Fibroblast of the aortic adventitia (primary cell): ENCODE measurements around the gene KRT28. TPM values are rescaled to one million over a fixed set of nuclear protein-coding genes. Genes with fewer than 3 reads are reported as not detected.
A peak's percentile ranks its signal among the peaks of the same experiment; 100 is the strongest.

Experiments used
- DNase-seq: peaks from one replicate; pipeline ENCODE4 v3.0.0-alpha.2; 2010; ENCODE audit warnings: low read depth
- H3K4me3 ChIP-seq: 2 replicates; pipeline ENCODE4 v1.5.1; 2011; ENCODE audit warnings: low read depth, mild to moderate bottlenecking, control low read depth, low read length, moderate library complexity
- CTCF ChIP-seq: IDR thresholded peaks from 2 replicates; pipeline ENCODE4 v1.5.1; 2011; ENCODE audit warnings: mild to moderate bottlenecking, low read length, control low read depth, inconsistent platforms; ENCODE audit not compliant: insufficient read depth
- total RNA-seq: library from RNA; depleted of rRNA; stranded (reverse); fragments of >200 nt; gene quantifications from 2 replicates; pipeline ENCODE4 v1.2.3, GENCODE V29; 2012; ENCODE audit warnings: low replicate concordance

KRT28 gene
- total RNA-seq, 1 donor: not detected

GRCh38 chr17:40827746-40828453 lies 28.1 kb upstream of the KRT28 start:
- no peak overlapping the region for H3K4me3 ChIP-seq
- no peak for TF ChIP-seq CTCF
- peak; percentile 73 for DNase-seq

GRCh38 chr17:40825599-40825998 lies 25.8 kb upstream of the KRT28 start:
- H3K4me3 ChIP-seq: no peak overlapping the region
- no peak for TF ChIP-seq CTCF
- no peak for DNase-seq

DNA sequence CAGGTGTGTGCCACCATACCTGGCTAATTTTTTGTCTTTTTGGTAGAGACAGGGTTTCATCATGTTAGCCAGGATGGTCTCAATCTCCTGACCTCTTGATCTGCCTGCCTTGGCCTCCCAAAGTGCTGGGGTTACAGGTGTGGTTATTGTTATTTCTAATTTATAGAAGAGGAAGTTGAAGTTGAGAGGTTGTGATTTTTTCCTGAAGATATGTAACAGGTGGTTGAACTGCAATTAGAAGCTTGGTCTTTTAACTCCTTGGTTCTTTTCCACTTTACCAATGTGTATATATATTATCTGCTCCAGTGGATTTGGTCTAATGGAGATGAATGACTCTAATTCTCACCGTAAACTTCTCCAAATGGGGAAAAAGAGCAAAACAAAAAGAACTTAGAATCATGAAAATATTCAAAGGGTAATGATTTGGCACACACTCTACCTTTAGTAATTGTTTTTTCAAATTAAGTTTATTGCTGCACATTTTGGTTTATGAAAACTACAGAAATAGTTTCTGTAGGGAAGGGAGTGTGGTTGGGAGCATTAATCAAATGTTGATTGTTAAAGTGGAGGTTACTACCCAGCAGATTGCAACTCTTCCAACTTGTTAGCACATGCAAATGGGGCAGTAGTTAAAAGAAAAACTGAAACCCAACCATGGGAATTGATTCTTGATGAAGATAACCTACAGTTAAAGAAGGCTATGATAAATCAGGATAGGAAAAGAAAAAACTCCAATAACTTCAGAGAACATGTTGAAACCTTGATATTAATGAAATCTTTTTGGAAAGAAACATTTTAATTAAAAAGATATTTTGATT lies 24.5 kb upstream of the KRT28 start:
- H3K4me3 ChIP-seq: no peak overlapping the region
- no peak for TF ChIP-seq CTCF
- DNase-seq: no peak

DNA sequence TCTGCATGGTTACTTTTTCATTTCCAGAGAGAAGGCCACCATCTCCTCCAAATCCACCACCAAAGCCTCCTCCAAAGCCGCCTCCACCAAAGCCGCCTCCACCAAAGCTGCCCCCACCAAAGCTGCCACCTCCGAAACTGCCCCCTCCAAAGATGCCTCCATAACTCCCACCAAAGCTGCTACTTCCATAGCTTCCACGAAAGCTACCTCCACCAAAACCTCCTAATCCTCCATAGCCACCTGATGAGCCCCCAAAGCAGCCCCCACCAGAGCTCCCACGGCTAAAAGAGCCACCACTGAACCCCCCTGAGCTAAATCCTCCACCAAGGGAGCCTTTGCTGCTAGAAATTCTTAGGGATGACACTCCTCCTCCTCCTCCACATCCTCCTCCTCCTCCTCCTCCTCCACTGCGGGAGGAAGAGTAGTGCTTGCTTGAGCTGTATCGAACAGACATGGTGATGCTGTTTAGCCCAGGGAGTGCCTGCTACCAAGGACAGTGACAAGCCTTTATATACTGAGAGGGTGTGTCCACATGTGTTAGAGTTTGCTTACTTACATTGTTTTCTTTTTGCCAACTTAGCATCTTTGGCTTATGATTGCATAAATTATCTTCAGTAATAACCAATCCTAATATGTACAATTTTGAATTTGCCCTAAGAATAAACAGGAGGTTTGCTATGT lies 22.5 kb upstream of the KRT28 start, which contains the start of gene KRT10:
TSS of gene KRT10 (minus strand) at position 483 of the 681 bp plus-strand sequence. CDS start at position 454, 29 bp downstream.
- no peak for TF ChIP-seq CTCF
- no peak within 1 kb of the TSS for H3K4me3 ChIP-seq
- no peak for DNase-seq

DNA sequence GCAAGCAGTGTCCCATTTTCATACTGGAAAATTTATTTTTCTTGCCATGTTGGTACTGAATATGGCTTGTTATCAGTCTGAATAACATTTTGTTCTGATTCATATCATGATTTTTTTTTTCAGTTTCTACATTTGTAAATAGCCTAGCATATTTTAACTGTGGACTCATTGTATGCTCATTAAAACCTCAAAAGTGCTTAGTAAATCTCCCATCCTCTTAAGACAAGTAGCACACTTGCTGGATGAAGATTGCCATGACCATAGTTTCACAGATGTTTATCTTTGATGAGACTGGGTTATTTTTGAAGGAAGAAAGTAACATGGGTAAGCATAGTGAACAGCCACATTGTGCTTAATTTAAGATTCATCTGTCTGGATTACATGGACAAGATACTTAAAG lies 21.8 kb upstream of the KRT28 start:
- no peak for DNase-seq
- H3K4me3 ChIP-seq: no peak overlapping the region
- no peak for TF ChIP-seq CTCF

DNA sequence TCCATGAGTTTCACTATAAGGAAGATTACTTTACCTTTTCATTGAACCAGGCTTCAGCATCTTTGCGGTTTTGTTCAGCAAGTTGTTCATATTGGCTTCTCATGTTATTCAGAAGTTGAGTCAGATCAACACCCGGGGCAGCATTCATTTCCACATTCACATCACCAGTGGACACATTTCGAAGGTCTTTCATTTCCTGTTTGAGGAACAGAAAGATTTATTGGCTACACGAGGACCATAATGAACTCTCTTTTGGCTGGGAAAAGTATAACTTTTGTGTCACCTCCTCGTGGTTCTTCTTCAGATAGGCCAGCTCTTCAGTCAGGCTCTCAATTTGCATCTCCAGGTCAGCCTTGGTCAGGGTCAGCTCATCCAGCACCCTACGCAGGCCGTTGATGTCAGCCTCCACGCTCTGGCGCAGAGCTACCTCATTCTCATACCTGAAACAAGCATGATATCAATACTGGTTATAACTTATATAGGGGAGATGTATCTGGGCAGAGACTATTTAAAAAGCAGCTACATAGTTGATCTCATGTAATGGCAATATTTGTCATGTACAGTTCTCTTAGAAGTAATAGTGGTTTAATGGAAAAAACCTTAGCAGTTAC lies 20.6 kb upstream of the KRT28 start:
- H3K4me3 ChIP-seq: no peak overlapping the region
- TF ChIP-seq CTCF: no peak
- DNase-seq: no peak
